LNCaP clone FGC (cell line): ENCODE data around the gene NKAIN2.
"Not testable (repeated sequence)": the region's sequence is repeated elsewhere in the genome, so short reads cannot be mapped to it uniquely, and the experiment has no call there.

Experiments
- DNase-seq: peaks from one replicate; pipeline ENCODE4 v3.0.0-alpha.2; 2011; ENCODE audit warnings: low read depth
- H3K4me3 ChIP-seq: 2 replicates; pipeline ENCODE4 v1.5.1; 2011; ENCODE audit warnings: mild to moderate bottlenecking, low read depth, low read length, control low read depth
- CTCF ChIP-seq: IDR thresholded peaks from 2 replicates; pipeline ENCODE4 v1.5.1; 2012; ENCODE audit warnings: mild to moderate bottlenecking; ENCODE audit not compliant: control insufficient read depth, insufficient read depth; ENCODE audit errors: extremely low read depth

NKAIN2 gene

GRCh38 chr6:123909989-123910388 lies 106.3 kb downstream of the NKAIN2 start:
- peak; percentile 78 for DNase-seq
- no peak for TF ChIP-seq CTCF
- H3K4me3 ChIP-seq: no peak overlapping the region

- DNase-seq: no peak
- no peak for TF ChIP-seq CTCF
- H3K4me3 ChIP-seq: no peak overlapping the region
These were observed 110.2 kb downstream of the NKAIN2 start for GRCh38 chr6:123913863-123914262.

- not testable (repeated sequence) for DNase-seq, H3K4me3 ChIP-seq
These were observed 119.7 kb downstream of the NKAIN2 start for GRCh38 chr6:123923379-123923778.

GRCh38 chr6:123925350-123925749 lies 121.7 kb downstream of the NKAIN2 start:
- no peak for TF ChIP-seq CTCF
- H3K4me3 ChIP-seq: no peak overlapping the region
- no peak for DNase-seq

- TF ChIP-seq CTCF: no peak
- no peak overlapping the region for H3K4me3 ChIP-seq
- no peak for DNase-seq
These were observed 122.3 kb downstream of the NKAIN2 start for GRCh38 chr6:123925842-123926399.

- no peak for TF ChIP-seq CTCF
- DNase-seq: no peak
- no peak overlapping the region for H3K4me3 ChIP-seq
These were observed 124.9 kb downstream of the NKAIN2 start for GRCh38 chr6:123928529-123928928.

GRCh38 chr6:123931928-123932327 lies 128.3 kb downstream of the NKAIN2 start:
- TF ChIP-seq CTCF: no peak
- DNase-seq: no peak
- no peak overlapping the region for H3K4me3 ChIP-seq

GRCh38 chr6:123940551-123940950 lies 136.9 kb downstream of the NKAIN2 start:
- H3K4me3 ChIP-seq: no peak overlapping the region
- no peak for DNase-seq
- no peak for TF ChIP-seq CTCF
